Endometrial microvascular endothelial cells (primary cell): ENCODE data around the gene RCOR1. TPM values are rescaled to one million over a fixed set of nuclear protein-coding genes. Genes with fewer than 3 reads are reported as not detected.

ENCODE experiments used
- in situ Hi-C: cut with HindIII; loops from 2 replicates; pipeline ENCODE4 v1.10.0; 2017; ENCODE audit warnings: low sequenced_read_pairs, low pct_unique_long_range_greater_than_20kb; ENCODE audit errors: inconsistent ontology term
- total RNA-seq: library from RNA; depleted of rRNA; stranded (reverse); fragments of >200 nt; gene quantifications from one replicate; pipeline ENCODE4 v1.2.3, GENCODE V29; 2015; ENCODE audit errors: inconsistent ontology term

The RCOR1 gene
- total RNA-seq, 1 donor from 2014 or later, result 16.4 TPM

DNA sequence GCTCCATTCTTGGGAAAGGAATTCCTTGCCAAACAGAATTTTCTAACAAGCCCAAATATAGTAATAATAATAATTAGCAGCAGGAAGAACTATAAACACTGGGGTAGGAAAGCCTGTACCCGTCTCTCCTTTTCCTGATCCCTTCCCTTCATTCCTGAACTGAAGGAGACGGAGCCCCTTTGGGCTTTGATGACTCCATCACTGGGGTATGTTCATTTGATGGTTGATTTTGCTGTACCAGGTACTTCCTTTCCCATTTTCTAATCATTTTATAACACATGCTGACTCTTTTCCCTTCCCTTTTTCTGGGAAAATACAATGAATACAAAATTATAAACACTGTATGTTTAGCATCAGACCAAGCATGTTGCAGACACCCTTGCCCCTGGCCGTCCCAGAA lies 3.6 kb upstream of the RCOR1 start:
- in situ Hi-C loops, result no loop called here

- in situ Hi-C loops, result no loop called here
These were observed 2.6 kb upstream of the RCOR1 start for GRCh38 chr14:102589761-102590290.

- in situ Hi-C loops, result no loop called here
These were observed 1.8 kb upstream of the RCOR1 start for GRCh38 chr14:102590667-102591099.

DNA sequence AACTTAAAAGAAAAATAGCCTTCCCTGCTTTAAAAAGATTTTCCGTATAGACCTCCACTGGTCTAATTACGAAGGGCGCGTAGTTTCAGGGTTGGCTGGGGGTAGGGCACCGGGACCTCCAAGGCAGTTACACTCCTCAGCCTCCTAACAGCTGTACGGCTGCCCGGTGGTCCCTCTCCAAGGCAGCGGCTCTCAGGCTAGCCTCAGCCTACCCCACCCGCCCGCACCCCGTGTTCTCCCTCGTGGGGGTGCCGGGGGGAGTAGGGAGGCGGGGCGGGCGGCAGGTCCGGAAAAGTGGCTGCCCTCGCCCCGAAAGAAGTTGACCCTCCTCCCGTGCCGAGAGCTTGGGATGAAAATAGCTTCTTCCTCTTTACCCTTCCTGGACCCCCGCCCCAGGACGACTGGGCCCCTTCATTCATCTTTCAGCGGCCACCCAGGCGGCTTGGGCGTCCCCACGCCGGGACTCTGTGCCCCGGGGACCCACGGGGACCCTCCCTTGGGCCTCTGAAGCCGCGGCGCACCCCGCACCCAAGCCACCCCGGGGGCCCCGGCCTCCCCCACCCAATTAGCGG lies 991 bp upstream of the RCOR1 start:
- in situ Hi-C loops, result no loop called here

DNA sequence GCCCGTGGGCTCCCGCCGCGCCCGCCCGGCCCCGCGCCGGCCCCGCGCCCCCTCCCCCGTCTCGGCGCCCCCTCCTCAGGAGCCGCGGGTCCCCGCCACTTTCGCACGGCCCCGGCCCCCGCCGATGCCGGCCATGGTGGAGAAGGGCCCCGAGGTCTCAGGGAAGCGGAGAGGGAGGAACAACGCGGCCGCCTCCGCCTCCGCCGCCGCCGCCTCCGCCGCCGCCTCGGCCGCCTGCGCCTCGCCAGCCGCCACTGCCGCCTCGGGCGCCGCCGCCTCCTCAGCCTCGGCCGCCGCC lies 263 bp downstream of the RCOR1 start:
- in situ Hi-C loops, result no loop called here

GRCh38 chr14:102593061-102593824 lies 794 bp downstream of the RCOR1 start:
- in situ Hi-C loops, result no loop called here

DNA sequence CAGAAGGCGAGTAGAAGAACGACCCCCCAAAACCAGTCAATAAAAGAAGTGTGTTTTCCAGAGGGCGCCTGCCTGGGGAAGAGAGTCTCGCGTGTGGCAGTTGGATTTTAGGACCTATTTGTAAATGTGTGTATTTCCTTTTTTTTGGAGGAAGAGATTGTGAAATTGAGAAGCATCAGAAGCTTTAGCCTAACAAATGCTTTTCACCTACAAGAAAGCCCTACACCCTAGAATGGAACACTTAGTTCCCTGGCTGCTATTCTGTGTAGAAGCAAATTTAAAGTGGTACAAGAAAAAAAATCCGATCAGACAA lies 1.3 kb downstream of the RCOR1 start:
- in situ Hi-C loops, result no loop called here

DNA sequence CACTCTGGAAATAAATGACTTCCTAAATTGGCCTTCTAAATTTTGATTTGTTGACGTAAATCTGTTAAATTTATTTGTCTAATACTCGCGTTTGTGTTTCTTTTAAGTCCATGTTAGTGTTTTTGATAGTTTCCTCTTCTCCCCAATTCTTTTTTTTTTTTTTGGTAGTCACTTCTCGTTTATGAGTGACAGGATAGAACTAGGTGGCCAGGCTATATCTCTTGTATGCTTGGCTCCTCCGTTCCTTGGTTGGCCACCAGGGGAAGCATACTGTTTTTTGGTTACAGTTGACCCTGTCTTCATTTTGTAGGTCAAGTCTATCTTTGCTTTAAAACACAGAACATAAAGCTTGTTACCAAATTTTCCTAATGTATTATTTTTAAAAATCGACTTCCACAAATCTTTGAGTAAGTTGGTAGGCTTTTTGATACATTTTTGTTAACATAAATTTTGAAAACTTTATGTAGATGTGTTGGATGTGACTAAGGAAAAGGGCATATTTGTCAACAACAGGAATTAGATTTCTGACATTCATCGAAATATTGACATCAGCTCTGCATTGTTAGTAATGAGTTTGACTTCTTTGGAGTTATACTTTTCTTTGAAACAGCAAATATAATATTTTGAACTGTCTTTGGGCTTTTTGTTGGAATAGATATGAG lies 2.2 kb downstream of the RCOR1 start:
- in situ Hi-C loops, result no loop called here

GRCh38 chr14:102601378-102601925 lies 9.0 kb downstream of the RCOR1 start:
- in situ Hi-C loops, result no loop called here

DNA sequence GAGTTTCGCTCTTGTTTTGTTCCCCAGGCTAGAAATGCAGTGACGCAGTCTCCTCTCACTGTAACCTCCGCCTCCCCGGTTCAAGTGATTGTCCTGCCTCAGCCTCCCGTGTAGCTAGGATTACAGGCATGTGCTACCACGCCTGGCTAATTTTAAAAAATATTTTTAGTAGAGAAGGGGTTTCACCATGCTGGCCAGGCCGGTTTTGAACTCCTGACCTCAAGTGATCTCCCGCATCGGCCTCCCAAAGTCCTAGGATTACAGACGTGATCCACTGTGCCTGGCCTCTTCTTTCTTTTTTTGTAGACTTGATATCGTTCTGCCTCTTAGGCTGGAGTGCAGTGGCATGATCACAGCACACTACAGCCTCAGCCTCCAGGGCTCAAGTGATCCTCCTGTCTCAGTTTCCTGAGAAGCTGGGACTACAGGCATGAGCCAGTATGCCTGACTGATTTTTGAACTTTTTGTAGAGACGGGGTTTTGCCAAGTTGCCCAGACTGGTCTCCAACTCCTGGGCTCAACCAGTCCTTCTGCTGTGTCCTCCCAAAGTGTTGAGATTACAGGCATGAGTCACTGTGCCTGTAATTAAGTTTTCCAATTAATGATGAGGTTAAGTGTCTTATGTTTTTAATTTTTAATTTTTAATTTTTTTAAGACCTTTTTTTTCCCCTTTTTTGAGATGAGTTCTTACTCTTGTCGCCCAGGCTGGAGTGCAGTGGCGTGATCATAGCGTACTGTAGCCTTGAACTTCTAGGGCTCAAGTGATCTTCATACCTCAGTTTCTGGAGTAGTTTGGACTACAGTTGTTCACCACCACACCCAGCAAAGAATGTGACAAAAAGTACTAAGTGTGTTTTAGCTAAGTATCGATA lies 10.2 kb downstream of the RCOR1 start:
- in situ Hi-C loops, result no loop called here

DNA sequence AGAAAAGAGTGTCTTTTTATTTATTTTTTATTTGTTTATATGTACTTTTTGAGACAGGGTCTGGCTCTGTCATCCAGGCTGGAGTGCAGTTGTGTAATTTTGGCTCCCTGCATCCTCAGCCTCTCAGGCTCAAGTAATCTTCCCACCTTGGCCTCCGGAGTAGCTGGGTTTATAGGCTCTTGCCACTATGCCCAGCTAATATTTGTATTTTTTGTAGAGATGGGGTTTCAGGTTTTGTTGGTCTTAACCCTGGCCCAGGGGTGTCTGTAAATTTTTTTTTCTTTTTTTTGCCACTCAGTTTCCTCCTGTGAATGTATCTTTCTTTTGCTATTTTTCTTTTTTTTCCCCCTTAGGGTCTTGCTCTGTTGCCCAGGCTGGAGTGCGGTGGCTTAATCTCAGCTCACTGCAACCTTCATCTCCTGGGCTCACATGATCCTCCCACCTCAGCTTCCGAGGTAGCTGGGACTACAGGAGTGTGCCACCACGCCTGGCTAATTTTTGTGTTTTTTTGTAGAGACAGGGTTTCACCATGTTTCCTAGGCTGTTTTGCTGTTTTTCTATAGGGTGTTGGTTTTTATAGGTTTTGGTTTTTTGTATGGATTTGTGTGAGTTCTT lies 11.0 kb downstream of the RCOR1 start:
- in situ Hi-C loops, result no loop called here

- in situ Hi-C loops, result no loop called here
These were observed 11.7 kb downstream of the RCOR1 start for GRCh38 chr14:102604183-102604582.

- in situ Hi-C loops, result no loop called here
These were observed 12.6 kb downstream of the RCOR1 start for GRCh38 chr14:102605029-102605428.

GRCh38 chr14:102606296-102606695 lies 13.8 kb downstream of the RCOR1 start:
- in situ Hi-C loops, result no loop called here

DNA sequence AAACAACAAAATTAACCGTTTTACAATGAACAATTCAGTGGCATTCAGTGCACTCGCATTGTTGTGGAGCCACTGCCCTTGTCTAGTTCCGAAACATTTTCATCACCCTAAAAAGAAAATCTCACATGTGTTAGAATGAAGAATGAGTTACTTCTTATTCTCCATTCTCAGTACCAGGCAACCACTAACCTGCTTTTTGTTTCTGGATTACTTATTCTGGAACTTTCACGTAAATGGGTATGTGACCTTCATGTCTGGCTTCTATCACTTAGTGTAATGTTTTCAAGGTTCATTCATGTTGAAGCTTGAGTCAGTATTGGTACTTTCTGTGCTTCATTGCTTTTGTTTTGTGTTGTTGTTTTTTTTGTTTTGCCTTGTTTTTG lies 15.6 kb downstream of the RCOR1 start:
- in situ Hi-C loops, result no loop called here

- in situ Hi-C loops, result no loop called here
These were observed 18.7 kb downstream of the RCOR1 start for GRCh38 chr14:102610968-102611811.

- in situ Hi-C loops, result no loop called here
These were observed 23.9 kb downstream of the RCOR1 start for GRCh38 chr14:102616318-102616717.

- in situ Hi-C loops, result no loop called here
These were observed 24.4 kb downstream of the RCOR1 start for GRCh38 chr14:102616799-102617198.
